ENCODE measurements around the gene EIF4G3. TPM values are rescaled to one million over a fixed set of nuclear protein-coding genes. Genes with fewer than 3 reads are reported as not detected.

The EIF4G3 gene
- total and polyA plus RNA-seq, 2 donors (not counting 1 experiment from before 2014, with no cell fraction given), result 33.6 to 76.0 TPM

DNA sequence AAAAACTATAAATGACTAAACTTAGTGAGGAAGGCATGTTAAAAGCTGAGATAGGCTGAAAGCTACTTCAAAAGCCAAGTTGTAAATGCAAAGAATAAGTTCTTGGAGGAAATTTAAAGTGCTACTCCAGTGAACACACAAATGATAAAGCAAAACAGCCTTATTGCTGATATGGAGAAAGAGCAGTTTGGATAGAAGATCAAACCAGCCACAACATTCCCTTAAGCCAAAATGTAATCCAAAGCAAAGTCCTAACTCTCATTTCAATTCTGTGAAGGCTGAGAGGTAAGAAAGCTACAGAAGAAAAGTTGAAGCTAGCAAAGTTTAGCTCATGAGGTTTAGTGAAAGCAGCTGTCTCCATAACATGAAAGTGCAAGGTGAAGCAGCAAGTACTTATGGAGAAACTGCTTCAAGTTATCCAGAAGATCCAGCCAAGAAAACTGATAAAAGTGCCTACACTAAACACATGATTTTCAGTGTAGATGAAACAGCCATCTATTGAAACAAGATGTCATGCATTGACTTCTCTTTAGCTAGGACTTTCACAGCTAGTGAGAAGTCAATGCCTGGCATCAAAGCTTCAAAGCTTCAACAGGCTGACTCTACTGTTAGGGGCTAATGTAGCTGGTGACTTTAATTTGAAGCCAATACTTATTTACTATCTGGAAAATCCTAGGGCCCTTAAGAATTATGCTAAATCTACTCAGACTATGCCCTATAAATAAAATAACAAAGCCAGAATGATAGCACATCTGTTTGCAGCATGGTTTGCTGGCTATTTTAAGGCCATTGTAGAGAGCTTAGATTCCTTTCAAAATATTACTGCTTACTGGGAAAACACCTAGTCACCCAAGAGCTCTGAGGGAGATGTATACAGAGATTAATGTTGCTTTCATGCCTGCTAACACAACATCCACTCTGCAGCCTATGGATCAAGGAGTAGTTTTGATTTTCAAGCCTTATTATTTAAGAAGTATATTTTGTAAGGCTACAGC, 188.6 kb downstream of the EIF4G3 start:
- ATAC-seq (ENCODE audit: low read depth), result no peak

More for the DNA sequence above, 188.6 kb downstream of the EIF4G3 start:
- H3K4me1 Mint-ChIP-seq, result peaks cover 9% of the 10 kb centered on the region
- intact Hi-C loops (cut with micrococcal nuclease), result no loop called here
- no peak overlapping the region for H2AFZ ChIP-seq (ENCODE audit: insufficient read depth, low read depth, low read length, poor library complexity, severe bottlenecking)
- no peaks in the 10 kb centered on the region for H3K27me3 ChIP-seq (replicated peaks in 1 of 4; ENCODE audit: control extremely low read depth in 1 of 4, control insufficient read depth in 3 of 4, insufficient read depth in 4 of 4, low read length in 3 of 4)
- H3K4me3 ChIP-seq (ENCODE audit: control extremely low read depth in 1 of 5, extremely low read depth in 1 of 5, insufficient read depth in 1 of 5, low read depth in 2 of 5, low read length in 4 of 5), result no peak overlapping the region
- TF ChIP-seq, protein P1, sequence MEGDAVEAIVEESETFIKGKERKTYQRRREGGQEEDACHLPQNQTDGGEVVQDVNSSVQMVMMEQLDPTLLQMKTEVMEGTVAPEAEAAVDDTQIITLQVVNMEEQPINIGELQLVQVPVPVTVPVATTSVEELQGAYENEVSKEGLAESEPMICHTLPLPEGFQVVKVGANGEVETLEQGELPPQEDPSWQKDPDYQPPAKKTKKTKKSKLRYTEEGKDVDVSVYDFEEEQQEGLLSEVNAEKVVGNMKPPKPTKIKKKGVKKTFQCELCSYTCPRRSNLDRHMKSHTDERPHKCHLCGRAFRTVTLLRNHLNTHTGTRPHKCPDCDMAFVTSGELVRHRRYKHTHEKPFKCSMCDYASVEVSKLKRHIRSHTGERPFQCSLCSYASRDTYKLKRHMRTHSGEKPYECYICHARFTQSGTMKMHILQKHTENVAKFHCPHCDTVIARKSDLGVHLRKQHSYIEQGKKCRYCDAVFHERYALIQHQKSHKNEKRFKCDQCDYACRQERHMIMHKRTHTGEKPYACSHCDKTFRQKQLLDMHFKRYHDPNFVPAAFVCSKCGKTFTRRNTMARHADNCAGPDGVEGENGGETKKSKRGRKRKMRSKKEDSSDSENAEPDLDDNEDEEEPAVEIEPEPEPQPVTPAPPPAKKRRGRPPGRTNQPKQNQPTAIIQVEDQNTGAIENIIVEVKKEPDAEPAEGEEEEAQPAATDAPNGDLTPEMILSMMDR (IDR thresholded peaks at IDR 0.05), result no peak
- no peak for TF ChIP-seq EZH2 (IDR thresholded peaks at IDR 0.05; ENCODE audit: borderline replicate concordance, insufficient read depth, low read depth, low read length, poor library complexity, severe bottlenecking)
- no peaks in the 10 kb centered on the region for H3K9me3 Mint-ChIP-seq (ENCODE audit: insufficient read depth)
- peaks cover 4% of the 10 kb centered on the region for H3K79me2 ChIP-seq (ENCODE audit: control insufficient read depth, insufficient read depth, low read length)
- H3K4me2 ChIP-seq (replicated peaks; ENCODE audit: low read depth, low read length, poor library complexity, severe bottlenecking), result no peak overlapping the region
- ChIA-PET POLR2A (interaction anchor here (0.5 kb wide), 1 partner anchor 21 kb away, joined by 3 read pairs; no protein-coding TSS in a partner anchor), CTCF (interaction anchor here (1.0 to 1.3 kb wide), 2 partner anchors 16 to 208 kb away, joined by 3 to 4 read pairs; no protein-coding TSS in a partner anchor)
- no peak overlapping the region for H3K4me3 Mint-ChIP-seq
- H3K27ac ChIP-seq (ENCODE audit: low read length in 2 of 2), result no peak overlapping the region
- peaks cover 4 to 5% of the 10 kb centered on the region in 2 experiments for H3K36me3 ChIP-seq (replicated peaks in 1 of 2; ENCODE audit: control extremely low read depth in 1 of 2, control insufficient read depth in 1 of 2, extremely low read depth in 1 of 2, insufficient read depth in 2 of 2, low read length in 1 of 2)
- no peaks in the 10 kb centered on the region for H3K9me3 ChIP-seq (ENCODE audit: control extremely low read depth in 1 of 3, control insufficient read depth in 2 of 3, insufficient read depth in 1 of 3, low read length in 2 of 3)
- DNase-seq, result no peak
- no peak overlapping the region for H3K27ac Mint-ChIP-seq
- no peaks in the 10 kb centered on the region for H4K20me1 ChIP-seq (ENCODE audit: control insufficient read depth, insufficient read depth, low read length, poor library complexity, severe bottlenecking)
- no peak overlapping the region for H3K9ac ChIP-seq (ENCODE audit: low read length)
- H3K27me3 Mint-ChIP-seq, result no peaks in the 10 kb centered on the region
- H3K4me1 ChIP-seq (ENCODE audit: control insufficient read depth in 2 of 2, insufficient read depth in 2 of 2, low read length in 2 of 2), result peaks cover 0 to 8% of the 10 kb centered on the region in 2 donors
